Transverse colon (tissue), 4 donors: Measurements from ENCODE around the gene STH.

Source experiments
- CTCF ChIP-seq, 5 experiments: fragments of 200-600 bp in 3 of 5; fragments of 450-650 bp in 2 of 5; sonication (generic) in 3 of 5; IDR thresholded peaks; 1 replicate in 2 of 5; 2 replicates in 3 of 5; pipeline ENCODE4 v1.5.1; 2016 to 2017; ENCODE audit warnings: antibody characterized with exemption in 5 of 5, inconsistent platforms in 3 of 5, mild to moderate bottlenecking in 2 of 5, moderate library complexity in 1 of 5
- EP300 ChIP-seq: sonication (generic); formaldehyde crosslinking; IDR thresholded peaks from one replicate; pipeline ENCODE4 v1.6.1; 2017; ENCODE audit warnings: antibody characterized with exemption, low read depth
- POLR2A ChIP-seq: fragments of 450-650 bp; IDR thresholded peaks from one replicate; pipeline ENCODE4 v1.6.1; 2016; ENCODE audit warnings: antibody characterized with exemption, mild to moderate bottlenecking, moderate library complexity
- POLR2AphosphoS5 ChIP-seq, 3 donors: sonication (generic); formaldehyde crosslinking; IDR thresholded peaks; one replicate each; pipeline ENCODE4 v1.6.1; 2016; ENCODE audit warnings: antibody characterized with exemption in 3 of 3

GRCh38 chr17:45986056-45986455, 13.0 kb upstream of the STH start:
- TF ChIP-seq POLR2AphosphoS5 (IDR thresholded peaks at IDR 0.05) = no peak
- no peak for TF ChIP-seq CTCF (IDR thresholded peaks at IDR 0.05)
- TF ChIP-seq EP300 = no peak
- no peak for TF ChIP-seq POLR2A
